NCI-H69 (cell line): ENCODE measurements around the gene CPSF4L.

ENCODE experiments used
- DNase-seq: peaks from one replicate; lab custom pipeline; 2025; lab: John Stamatoyannopoulos, UW

The CPSF4L gene

DNA sequence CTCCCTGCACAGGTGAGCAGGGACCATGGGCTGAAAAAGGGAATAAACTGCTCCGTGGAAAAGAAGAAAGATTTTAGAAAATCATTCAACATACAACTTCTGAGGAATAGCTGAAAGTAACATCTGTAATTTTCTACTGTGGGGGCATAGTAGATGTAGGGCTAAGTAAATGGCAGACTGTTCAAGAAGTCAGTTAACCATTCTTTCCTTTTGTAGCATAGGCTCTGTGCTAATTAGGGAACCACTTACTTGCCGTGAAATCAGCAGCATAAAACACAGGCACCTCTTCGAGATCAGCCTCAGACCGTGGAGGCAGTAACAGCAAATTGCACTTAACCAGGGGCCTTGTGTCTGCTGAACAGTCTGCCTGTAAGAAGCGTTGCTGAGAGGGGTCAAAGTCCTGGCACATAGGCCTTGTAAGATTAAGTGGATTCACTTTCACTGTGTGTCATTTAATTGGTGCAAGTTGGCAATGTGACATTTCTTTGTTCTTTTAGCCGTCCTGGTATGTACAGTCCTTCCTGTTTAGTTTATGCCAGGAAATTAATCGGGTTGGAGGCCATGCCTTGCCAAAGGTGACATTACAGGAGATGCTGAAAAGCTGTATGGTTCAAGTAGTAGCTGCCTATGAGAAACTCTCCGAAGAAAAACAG, 58.4 kb downstream of the CPSF4L start:
- peak; percentile 50 for DNase-seq

DNA sequence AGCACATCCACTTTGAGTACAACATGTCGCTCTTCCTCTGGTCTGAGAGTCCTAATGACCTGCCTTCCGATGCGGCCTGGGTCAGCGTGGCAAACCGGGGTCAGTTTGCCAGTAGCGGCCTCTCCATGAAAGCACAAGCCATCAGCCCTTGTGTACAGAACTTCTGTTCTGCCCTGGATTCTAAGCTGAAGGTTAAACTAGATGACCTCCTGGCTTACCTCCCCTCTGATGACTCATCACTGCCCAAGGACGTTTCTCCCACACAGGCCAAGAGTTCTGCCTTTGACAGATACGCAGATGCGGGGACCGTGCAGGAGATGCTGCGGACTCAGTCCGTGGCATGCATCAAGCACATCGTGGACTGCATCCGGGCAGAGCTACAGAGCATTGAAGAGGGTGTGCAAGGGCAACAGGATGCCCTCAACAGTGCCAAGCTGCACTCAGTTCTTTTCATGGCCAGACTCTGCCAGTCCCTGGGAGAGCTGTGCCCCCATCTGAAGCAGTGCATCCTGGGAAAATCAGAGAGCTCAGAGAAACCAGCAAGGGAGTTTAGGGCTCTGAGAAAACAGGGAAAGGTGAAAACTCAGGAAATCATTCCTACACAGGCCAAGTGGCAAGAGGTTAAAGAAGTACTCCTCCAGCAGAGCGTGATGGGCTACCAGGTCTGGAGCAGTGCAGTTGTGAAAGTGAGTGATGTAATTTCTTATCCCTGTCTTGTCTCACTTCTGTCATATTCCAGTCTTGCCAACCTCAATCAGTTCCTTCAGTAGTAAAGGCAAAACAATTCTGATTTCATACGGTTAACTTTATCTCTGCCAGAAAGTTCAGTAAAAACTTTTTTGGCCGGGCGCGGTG, 60.2 kb downstream of the CPSF4L start:
- DNase-seq = no peak

DNA sequence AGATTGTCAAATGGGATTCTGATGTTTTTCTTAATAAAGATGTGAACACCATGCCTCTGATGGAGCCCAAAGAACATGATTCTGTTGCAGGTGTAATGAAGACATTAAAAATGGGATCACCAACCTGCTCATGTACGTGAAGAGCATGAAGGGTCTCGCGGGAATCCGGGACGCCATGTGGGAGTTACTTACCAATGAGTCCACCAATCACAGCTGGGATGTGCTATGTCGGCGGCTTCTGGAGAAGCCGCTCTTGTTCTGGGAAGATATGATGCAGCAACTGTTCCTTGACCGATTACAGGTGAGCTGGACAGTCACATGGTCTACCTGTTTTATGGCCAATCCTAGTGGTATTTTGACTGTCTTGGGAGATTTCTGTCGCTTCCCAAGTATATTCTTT, 61.2 kb downstream of the CPSF4L start:
- no peak for DNase-seq

DNA sequence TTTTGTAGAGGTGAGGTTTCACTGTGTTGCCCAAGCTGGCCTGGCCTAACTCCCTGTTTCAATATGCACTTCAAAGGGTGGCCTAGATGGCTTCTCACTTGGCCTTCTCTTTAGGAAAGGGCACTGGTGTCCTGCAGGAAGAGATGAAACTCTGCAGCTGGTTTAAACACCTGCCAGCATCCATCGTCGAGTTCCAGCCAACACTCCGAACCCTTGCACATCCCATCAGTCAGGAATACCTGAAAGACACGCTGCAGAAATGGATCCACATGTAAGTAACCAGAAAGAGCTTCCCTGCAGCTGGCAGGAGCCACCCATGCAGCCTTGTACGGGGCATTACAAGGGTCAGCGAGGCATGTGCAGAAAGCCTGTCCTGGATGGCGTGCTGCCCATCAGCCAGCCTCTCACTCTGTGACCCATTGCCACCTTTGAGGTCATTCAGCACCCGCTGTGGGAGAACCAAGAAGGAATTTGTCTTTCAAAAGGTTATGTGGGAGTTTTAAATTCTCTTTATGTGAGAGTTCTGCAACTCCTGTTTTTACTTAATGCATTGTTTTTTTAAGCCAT, 61.8 kb downstream of the CPSF4L start:
- DNase-seq = no peak

DNA sequence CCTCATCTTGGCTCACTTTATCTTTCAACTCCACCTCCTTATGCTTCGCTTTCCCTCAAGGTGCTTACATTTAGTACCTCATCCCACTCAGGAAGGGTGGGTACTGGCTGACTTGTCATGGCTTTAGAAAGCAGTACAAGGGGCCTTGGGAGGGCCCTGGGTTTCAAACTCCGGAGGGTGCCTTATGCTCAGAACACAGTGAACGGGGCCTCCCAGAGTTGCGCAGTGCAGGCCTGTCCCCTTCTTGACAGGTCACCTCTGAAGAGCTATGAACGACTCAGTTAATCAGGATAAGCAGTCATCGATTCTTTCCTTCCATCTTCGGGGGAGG, 62.8 kb downstream of the CPSF4L start:
- no peak for DNase-seq
